GDM1 (cell line): ENCODE measurements around the gene ESR2.
"Not testable (repeated sequence)": the region's sequence is repeated elsewhere in the genome, so short reads cannot be mapped to it uniquely, and the experiment has no call there.

Experiments used
- DNase-seq: peaks from one replicate; lab custom pipeline; 2025; lab: John Stamatoyannopoulos, UW

The ESR2 gene

GRCh38 chr14:64037869-64038745 lies 256.1 kb downstream of the ESR2 start:
- not testable (repeated sequence) for DNase-seq

- DNase-seq: no peak
Measured at GRCh38 chr14:64035143-64035542, 259.0 kb downstream of the ESR2 start.
